GM12874 (cell line): ENCODE measurements around the gene KLF11.

Experiments
- TF ChIP-seq, protein P1 (sequence below): IDR thresholded peaks from 2 replicates; pipeline ENCODE4 v1.5.1; 2011; ENCODE audit warnings: low read depth, mild to moderate bottlenecking, control low read depth, low read length, moderate library complexity; ENCODE audit not compliant: insufficient read depth

KLF11 gene

DNA sequence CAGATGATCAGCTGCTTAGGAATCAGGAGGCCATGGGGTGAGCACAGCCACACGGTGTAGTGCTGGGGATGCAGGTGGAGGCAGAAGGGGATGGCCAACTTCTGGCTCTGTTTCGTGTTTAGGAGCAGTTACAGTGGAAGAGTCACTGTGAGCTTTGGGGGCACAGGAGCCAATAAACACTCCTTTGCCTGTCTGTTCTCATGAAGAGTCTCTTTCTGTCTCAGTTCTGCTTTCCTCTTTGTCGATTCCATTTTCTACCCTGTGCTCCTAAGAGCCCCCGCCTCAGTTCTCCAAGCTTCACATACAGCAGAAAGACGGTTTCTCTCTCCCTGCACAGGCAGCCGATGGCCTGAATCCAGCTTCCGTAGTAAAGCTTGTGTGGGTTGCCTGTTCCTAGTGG, 58.1 kb downstream of the KLF11 start:
- TF ChIP-seq, protein P1, sequence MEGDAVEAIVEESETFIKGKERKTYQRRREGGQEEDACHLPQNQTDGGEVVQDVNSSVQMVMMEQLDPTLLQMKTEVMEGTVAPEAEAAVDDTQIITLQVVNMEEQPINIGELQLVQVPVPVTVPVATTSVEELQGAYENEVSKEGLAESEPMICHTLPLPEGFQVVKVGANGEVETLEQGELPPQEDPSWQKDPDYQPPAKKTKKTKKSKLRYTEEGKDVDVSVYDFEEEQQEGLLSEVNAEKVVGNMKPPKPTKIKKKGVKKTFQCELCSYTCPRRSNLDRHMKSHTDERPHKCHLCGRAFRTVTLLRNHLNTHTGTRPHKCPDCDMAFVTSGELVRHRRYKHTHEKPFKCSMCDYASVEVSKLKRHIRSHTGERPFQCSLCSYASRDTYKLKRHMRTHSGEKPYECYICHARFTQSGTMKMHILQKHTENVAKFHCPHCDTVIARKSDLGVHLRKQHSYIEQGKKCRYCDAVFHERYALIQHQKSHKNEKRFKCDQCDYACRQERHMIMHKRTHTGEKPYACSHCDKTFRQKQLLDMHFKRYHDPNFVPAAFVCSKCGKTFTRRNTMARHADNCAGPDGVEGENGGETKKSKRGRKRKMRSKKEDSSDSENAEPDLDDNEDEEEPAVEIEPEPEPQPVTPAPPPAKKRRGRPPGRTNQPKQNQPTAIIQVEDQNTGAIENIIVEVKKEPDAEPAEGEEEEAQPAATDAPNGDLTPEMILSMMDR, result no peak

DNA sequence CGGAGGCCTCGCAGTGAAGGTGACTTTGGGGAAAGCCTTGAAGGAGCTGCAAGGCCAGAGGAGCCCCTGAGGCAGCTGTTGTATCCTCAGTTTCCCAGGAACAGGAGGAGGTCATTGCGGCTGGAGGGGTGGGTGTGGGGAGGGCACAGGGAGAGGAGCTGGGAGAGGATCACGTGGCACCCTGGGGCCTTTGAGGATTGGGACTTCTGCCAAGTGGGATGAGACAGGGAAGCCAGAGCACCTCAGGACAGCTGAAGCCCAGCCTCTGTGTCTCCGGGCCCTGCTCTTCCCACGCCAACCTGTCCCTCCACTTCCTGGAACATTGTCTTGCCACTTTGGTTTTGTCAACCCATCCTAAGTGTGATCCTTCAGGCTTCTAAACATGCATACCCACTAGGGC, 59.8 kb downstream of the KLF11 start:
- TF ChIP-seq, protein P1, result no peak
